NCI-H226 (cell line): ENCODE data around the gene FADS3.

ENCODE experiments used
- DNase-seq: peaks from one replicate; pipeline ENCODE4 v3.0.0-alpha.2; 2015

The FADS3 gene

GRCh38 chr11:61833471-61833870, 57.9 kb downstream of the FADS3 start:
- DNase-seq, result no peak

- no peak for DNase-seq
Measured at GRCh38 chr11:61832754-61833153, 58.6 kb downstream of the FADS3 start.

- no peak for DNase-seq
Measured at GRCh38 chr11:61832207-61832606, 59.1 kb downstream of the FADS3 start.

- DNase-seq, result no peak
Measured at GRCh38 chr11:61830237-61831105, 60.9 kb downstream of the FADS3 start.

GRCh38 chr11:61829806-61830205, 61.5 kb downstream of the FADS3 start:
- no peak for DNase-seq

- DNase-seq, result no peak
Measured at GRCh38 chr11:61828629-61829407, 62.5 kb downstream of the FADS3 start.

- no peak for DNase-seq
Measured at GRCh38 chr11:61828379-61828628, 63.0 kb downstream of the FADS3 start.

- no peak for DNase-seq
Measured at GRCh38 chr11:61827571-61828378, 63.6 kb downstream of the FADS3 start, which contains the start of gene FADS2. Gene FADS2 (plus strand): TSS chr11:61828300. CDS start chr11:61828391, 91 bp downstream.

GRCh38 chr11:61826930-61827570, 64.3 kb downstream of the FADS3 start:
- no peak for DNase-seq
